ENCODE measurements around the gene AURKAIP1.

DNA sequence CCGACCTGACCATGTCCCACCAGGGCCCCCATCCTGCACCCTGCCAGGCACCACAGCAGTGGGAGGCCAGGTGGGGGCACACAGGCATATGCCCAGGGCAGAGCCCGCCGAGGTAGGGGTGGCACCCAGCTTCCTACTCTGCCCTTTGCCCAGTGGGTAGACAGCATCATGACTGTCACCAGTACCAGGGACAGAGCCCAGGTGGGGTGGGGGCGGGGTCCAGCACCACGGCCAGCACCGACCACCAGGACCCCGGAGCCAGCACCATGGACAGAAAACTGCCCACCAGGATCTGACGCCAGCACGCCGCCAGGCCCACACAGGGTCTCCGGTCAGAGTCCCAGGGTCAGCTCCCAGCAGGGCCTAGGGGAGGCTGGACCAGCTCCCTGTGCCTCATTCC is 40.2 kb downstream of the AURKAIP1 start:
- TF ChIP-seq, protein P1, sequence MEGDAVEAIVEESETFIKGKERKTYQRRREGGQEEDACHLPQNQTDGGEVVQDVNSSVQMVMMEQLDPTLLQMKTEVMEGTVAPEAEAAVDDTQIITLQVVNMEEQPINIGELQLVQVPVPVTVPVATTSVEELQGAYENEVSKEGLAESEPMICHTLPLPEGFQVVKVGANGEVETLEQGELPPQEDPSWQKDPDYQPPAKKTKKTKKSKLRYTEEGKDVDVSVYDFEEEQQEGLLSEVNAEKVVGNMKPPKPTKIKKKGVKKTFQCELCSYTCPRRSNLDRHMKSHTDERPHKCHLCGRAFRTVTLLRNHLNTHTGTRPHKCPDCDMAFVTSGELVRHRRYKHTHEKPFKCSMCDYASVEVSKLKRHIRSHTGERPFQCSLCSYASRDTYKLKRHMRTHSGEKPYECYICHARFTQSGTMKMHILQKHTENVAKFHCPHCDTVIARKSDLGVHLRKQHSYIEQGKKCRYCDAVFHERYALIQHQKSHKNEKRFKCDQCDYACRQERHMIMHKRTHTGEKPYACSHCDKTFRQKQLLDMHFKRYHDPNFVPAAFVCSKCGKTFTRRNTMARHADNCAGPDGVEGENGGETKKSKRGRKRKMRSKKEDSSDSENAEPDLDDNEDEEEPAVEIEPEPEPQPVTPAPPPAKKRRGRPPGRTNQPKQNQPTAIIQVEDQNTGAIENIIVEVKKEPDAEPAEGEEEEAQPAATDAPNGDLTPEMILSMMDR (IDR thresholded peaks at IDR 0.05) = no peak
- TF ChIP-seq POLR2A (IDR thresholded peaks at IDR 0.05) = no peak
